ENCODE results near the gene NEDD9. TPM values are rescaled to one million over a fixed set of nuclear protein-coding genes. Genes with fewer than 3 reads are reported as not detected.

The NEDD9 gene
- total RNA-seq, 1 experiment from 2014 or later = 4.4 TPM

DNA sequence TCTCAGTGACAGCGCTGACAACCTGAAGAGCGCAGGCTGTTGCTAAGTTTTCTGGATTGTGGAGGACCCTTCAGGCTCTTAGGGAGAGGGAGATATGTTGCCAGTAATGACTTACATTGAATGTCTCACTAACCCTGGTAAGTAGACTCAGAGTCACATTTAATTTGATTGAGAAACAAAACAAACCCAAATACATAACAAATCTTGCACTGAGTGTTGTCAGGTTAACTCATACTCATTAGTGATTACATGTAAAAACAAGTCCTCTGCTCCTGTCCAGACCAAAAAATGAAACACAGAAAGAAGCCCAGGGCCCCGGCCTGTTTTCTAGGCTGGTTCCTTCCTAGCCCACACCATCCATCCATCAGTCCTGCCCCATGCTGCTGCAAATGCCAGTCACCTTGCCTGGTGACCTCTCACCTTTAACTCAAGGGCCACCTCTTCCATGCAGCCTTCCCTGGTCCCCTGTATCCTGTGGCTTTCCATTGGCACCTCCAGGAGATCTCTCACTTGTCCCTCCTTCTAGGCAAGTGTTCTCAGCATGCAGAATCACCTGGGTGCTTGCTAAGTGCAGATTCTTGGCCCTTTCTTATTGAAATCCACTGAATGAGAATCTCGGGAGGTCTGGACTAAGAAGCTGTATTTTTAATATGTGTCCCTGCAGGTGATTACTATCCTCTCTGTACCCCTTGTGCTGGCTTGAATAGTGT is 86.2 kb downstream of the NEDD9 start:
- ChIA-PET CTCF (interaction anchor here (2.3 to 9.1 kb wide), 2 partner anchors 351 to 429 kb away, joined by 11 to 114 read pairs; no protein-coding TSS in a partner anchor), POLR2A (interaction anchor here (1.5 kb wide), 1 partner anchor 9 kb away, joined by 3 read pairs; no protein-coding TSS in a partner anchor)
- DNase-seq (ENCODE audit: unreplicated experiment) = no peak
- Mint-ChIP-seq H3K9me3 (ENCODE audit: unreplicated experiment) (no peaks in the 10 kb centered on the region), H3K27ac (ENCODE audit: low read depth, unreplicated experiment) (no peak overlapping the region), H3K36me3 (ENCODE audit: insufficient read depth, unreplicated experiment) (no peaks in the 10 kb centered on the region), H3K27me3 (ENCODE audit: insufficient read depth, unreplicated experiment) (no peaks in the 10 kb centered on the region), H3K4me1 (ENCODE audit: insufficient read depth, unreplicated experiment) (peaks cover 26% of the 10 kb centered on the region), H3K4me3 (ENCODE audit: unreplicated experiment) (no peak overlapping the region)
- TF ChIP-seq, protein P1, sequence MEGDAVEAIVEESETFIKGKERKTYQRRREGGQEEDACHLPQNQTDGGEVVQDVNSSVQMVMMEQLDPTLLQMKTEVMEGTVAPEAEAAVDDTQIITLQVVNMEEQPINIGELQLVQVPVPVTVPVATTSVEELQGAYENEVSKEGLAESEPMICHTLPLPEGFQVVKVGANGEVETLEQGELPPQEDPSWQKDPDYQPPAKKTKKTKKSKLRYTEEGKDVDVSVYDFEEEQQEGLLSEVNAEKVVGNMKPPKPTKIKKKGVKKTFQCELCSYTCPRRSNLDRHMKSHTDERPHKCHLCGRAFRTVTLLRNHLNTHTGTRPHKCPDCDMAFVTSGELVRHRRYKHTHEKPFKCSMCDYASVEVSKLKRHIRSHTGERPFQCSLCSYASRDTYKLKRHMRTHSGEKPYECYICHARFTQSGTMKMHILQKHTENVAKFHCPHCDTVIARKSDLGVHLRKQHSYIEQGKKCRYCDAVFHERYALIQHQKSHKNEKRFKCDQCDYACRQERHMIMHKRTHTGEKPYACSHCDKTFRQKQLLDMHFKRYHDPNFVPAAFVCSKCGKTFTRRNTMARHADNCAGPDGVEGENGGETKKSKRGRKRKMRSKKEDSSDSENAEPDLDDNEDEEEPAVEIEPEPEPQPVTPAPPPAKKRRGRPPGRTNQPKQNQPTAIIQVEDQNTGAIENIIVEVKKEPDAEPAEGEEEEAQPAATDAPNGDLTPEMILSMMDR (IDR thresholded peaks at IDR 0.05; ENCODE audit: unreplicated experiment) = no peak
- BruUV-seq (replicated peaks) = no TSS peak
- intact Hi-C loops (cut with micrococcal nuclease) = no loop called here

DNA sequence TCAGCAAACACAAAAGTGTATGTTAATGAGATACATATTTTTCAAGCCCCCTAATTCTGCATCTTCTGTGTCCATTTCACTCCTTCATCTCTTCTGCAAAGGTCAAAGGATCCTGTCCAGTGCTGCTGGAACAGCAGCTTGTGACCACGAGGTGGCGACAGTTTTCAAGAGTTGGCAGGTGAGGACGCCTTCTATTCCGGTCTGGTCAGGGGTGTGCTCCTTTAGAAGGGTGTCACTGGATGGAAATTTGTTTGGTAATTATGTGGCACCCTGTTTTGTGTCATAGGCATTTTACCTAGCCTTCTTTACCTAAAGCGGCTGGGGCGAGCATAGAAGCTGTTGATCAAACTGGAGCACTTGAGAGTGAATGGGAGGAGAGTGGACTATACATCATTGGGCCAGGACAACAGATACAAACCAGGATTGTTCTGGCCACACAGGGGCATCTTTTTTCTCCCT is 88.0 kb downstream of the NEDD9 start:
- TSS peak; percentile 48 for BruUV-seq (replicated peaks)
- no peak overlapping the region for H3K4me3 Mint-ChIP-seq (ENCODE audit: unreplicated experiment)
- no peaks in the 10 kb centered on the region for H3K27me3 Mint-ChIP-seq (ENCODE audit: insufficient read depth, unreplicated experiment)
- H3K27ac Mint-ChIP-seq (ENCODE audit: low read depth, unreplicated experiment) = peak overlapping the region; percentile 87
- peak; percentile 81 for DNase-seq (ENCODE audit: unreplicated experiment)
- H3K4me1 Mint-ChIP-seq (ENCODE audit: insufficient read depth, unreplicated experiment) = peaks cover 36% of the 10 kb centered on the region
- TF ChIP-seq, protein P1 (IDR thresholded peaks at IDR 0.05; ENCODE audit: unreplicated experiment) = peak; percentile 91
- peaks cover 1% of the 10 kb centered on the region for H3K9me3 Mint-ChIP-seq (ENCODE audit: unreplicated experiment)
- ChIA-PET POLR2A (interaction anchor here (0.9 to 2.9 kb wide), 7 partner anchors 26 to 431 kb away, joined by 3 to 33 read pairs (median 6); partner anchors contain the start of genes NEDD9 and SMIM13), CTCF (interaction anchor here (0.6 to 9.1 kb wide), 11 partner anchors 17 to 431 kb away, joined by 3 to 114 read pairs (median 3); partner anchors contain the start of gene SMIM13)
- H3K36me3 Mint-ChIP-seq (ENCODE audit: insufficient read depth, unreplicated experiment) = no peaks in the 10 kb centered on the region
- intact Hi-C loops (cut with micrococcal nuclease) = loop anchor here (1.0 to 5.0 kb wide), 8 partner anchors 51 to 431 kb away; partner anchors contain the start of genes NEDD9 and SMIM13

GRCh38 chr6:11143394-11144371 is 88.8 kb downstream of the NEDD9 start:
- Mint-ChIP-seq H3K4me3 (ENCODE audit: unreplicated experiment) (peak overlapping the region; percentile 7), H3K27ac (ENCODE audit: low read depth, unreplicated experiment) (peak overlapping the region; percentile 87), H3K9me3 (ENCODE audit: unreplicated experiment) (peaks cover 4% of the 10 kb centered on the region), H3K4me1 (ENCODE audit: insufficient read depth, unreplicated experiment) (peaks cover 43% of the 10 kb centered on the region), H3K36me3 (ENCODE audit: insufficient read depth, unreplicated experiment) (no peaks in the 10 kb centered on the region), H3K27me3 (ENCODE audit: insufficient read depth, unreplicated experiment) (no peaks in the 10 kb centered on the region)
- intact Hi-C loops (cut with micrococcal nuclease) = loop anchor here (1.0 to 5.0 kb wide), 8 partner anchors 50 to 432 kb away; partner anchors contain the start of genes NEDD9 and SMIM13
- POLR2A ChIA-PET = interaction anchor here (0.8 to 2.9 kb wide), 13 partner anchors 13 to 432 kb away, joined by 3 to 33 read pairs (median 4); partner anchors contain the start of genes NEDD9 and SMIM13
- no TSS peak for BruUV-seq (replicated peaks)
- CTCF ChIA-PET = interaction anchor here (0.7 to 9.1 kb wide), 18 partner anchors 16 to 434 kb away, joined by 3 to 114 read pairs (median 4); partner anchors contain the start of gene ERVFRD-1
- peak; percentile 95 for DNase-seq (ENCODE audit: unreplicated experiment)
- TF ChIP-seq, protein P1 (IDR thresholded peaks at IDR 0.05; ENCODE audit: unreplicated experiment) = no peak

Measured in MCF 10A (cell line).